SK-N-SH treated with all-trans-retinoic acid at 6 μM for 48 hours (cell line): ENCODE measurements around the gene SLC3A2.

Experiments used
- ATAC-seq: fragments of 200-7000 bp; cut with Tn5 transposase; 3 replicates; pipeline ENCODE4 v1.9.1; 2020; ENCODE audit warnings: mild to moderate bottlenecking, moderate library complexity
- ARNTL ChIP-seq: fragments of 450-650 bp; formaldehyde crosslinking; IDR thresholded peaks from 2 replicates; pipeline ENCODE4 v1.5.0; 2020; ENCODE audit warnings: low read depth, mild to moderate bottlenecking, moderate library complexity, borderline replicate concordance
- BACH2 ChIP-seq: fragments of 250-450 bp; sonication (Bioruptor Pico); IDR thresholded peaks from 2 replicates; pipeline ENCODE4 v1.9.0; 2021; ENCODE audit warnings: mild to moderate bottlenecking, borderline replicate concordance
- CREB5 ChIP-seq: fragments of 250-450 bp; sonication (Bioruptor Pico); IDR thresholded peaks from 2 replicates; pipeline ENCODE4 v1.5.1; 2020; ENCODE audit warnings: low read depth, mild to moderate bottlenecking, moderate library complexity
- CSDC2 ChIP-seq: fragments of 250-450 bp; sonication (Bioruptor Pico); IDR thresholded peaks from 2 replicates; pipeline ENCODE4 v1.5.0; 2020; ENCODE audit warnings: mild to moderate bottlenecking, moderate library complexity
- CSRNP3 ChIP-seq: fragments of 250-450 bp; sonication (Bioruptor Pico); IDR thresholded peaks from 2 replicates; pipeline ENCODE4 v1.5.1; 2021; ENCODE audit warnings: mild to moderate bottlenecking, moderate library complexity
- ESRRG ChIP-seq: fragments of 250-450 bp; sonication (Bioruptor Pico); IDR thresholded peaks from 2 replicates; pipeline ENCODE4 v1.6.1; 2021; ENCODE audit warnings: mild to moderate bottlenecking
- GLIS3 ChIP-seq: fragments of 250-450 bp; sonication (Bioruptor Pico); IDR thresholded peaks from 2 replicates; pipeline ENCODE4 v1.5.0; 2020; ENCODE audit warnings: mild to moderate bottlenecking, moderate library complexity
- ISL1 ChIP-seq: fragments of 250-450 bp; sonication (Bioruptor Pico); IDR thresholded peaks from 2 replicates; pipeline ENCODE4 v2.1.2; 2022; ENCODE audit warnings: mild to moderate bottlenecking, moderate library complexity
- OSR1 ChIP-seq: fragments of 250-450 bp; sonication (Bioruptor Pico); IDR thresholded peaks from 2 replicates; pipeline ENCODE4 v1.8.0; 2022; ENCODE audit warnings: moderate library complexity, mild to moderate bottlenecking, inconsistent platforms
- PATZ1 ChIP-seq: fragments of 250-450 bp; sonication (Bioruptor Pico); IDR thresholded peaks from 2 replicates; pipeline ENCODE4 v1.8.0; 2020; ENCODE audit warnings: mild to moderate bottlenecking, moderate library complexity, borderline replicate concordance
- POU6F1 ChIP-seq: fragments of 250-450 bp; sonication (Bioruptor Pico); IDR thresholded peaks from 2 replicates; pipeline ENCODE4 v1.8.0; 2021; ENCODE audit warnings: low read depth, mild to moderate bottlenecking, moderate library complexity, borderline replicate concordance
- PPARA ChIP-seq: fragments of 250-450 bp; sonication (Bioruptor Pico); IDR thresholded peaks from 2 replicates; pipeline ENCODE4 v1.5.0; 2020; ENCODE audit warnings: mild to moderate bottlenecking, borderline replicate concordance
- RARB ChIP-seq: fragments of 250-450 bp; sonication (Bioruptor Pico); IDR thresholded peaks from 2 replicates; pipeline ENCODE4 v1.8.0; 2021; ENCODE audit warnings: mild to moderate bottlenecking, moderate library complexity
- SNAI2 ChIP-seq: fragments of 250-450 bp; sonication (Bioruptor Pico); IDR thresholded peaks from 2 replicates; pipeline ENCODE4 v1.5.0; 2020; ENCODE audit warnings: mild to moderate bottlenecking, moderate library complexity
- TCF4 ChIP-seq: fragments of 250-450 bp; sonication (Bioruptor Pico); IDR thresholded peaks from 2 replicates; pipeline ENCODE4 v1.8.0; 2021; ENCODE audit warnings: mild to moderate bottlenecking, moderate library complexity, borderline replicate concordance
- TOX ChIP-seq: fragments of 250-450 bp; sonication (Bioruptor Pico); IDR thresholded peaks from 2 replicates; pipeline ENCODE4 v1.8.0; 2021; ENCODE audit warnings: mild to moderate bottlenecking, moderate library complexity, borderline replicate concordance
- TSHZ2 ChIP-seq: fragments of 250-450 bp; sonication (Bioruptor Pico); IDR thresholded peaks from 2 replicates; pipeline ENCODE4 v1.5.0; 2020; ENCODE audit warnings: mild to moderate bottlenecking, moderate library complexity
- ZC3H10 ChIP-seq: fragments of 250-450 bp; sonication (Bioruptor Pico); IDR thresholded peaks from 2 replicates; pipeline ENCODE4 v1.5.1; 2021; ENCODE audit warnings: mild to moderate bottlenecking, moderate library complexity
- ZFP3 ChIP-seq: fragments of 250-450 bp; sonication (Bioruptor Pico); IDR thresholded peaks from 2 replicates; pipeline ENCODE4 v1.5.0; 2020; ENCODE audit warnings: mild to moderate bottlenecking, moderate library complexity
- ZFP30 ChIP-seq: fragments of 450-650 bp; formaldehyde crosslinking; IDR thresholded peaks from 2 replicates; pipeline ENCODE4 v1.5.0; 2022; ENCODE audit warnings: mild to moderate bottlenecking, moderate library complexity
- ZNF70 ChIP-seq: fragments of 450-650 bp; formaldehyde crosslinking; IDR thresholded peaks from 2 replicates; pipeline ENCODE4 v1.5.0; 2020; ENCODE audit warnings: mild to moderate bottlenecking, moderate library complexity
- ZNF8 ChIP-seq: fragments of 450-650 bp; formaldehyde crosslinking; IDR thresholded peaks from 2 replicates; pipeline ENCODE4 v1.5.0; 2020; ENCODE audit warnings: mild to moderate bottlenecking, moderate library complexity

The SLC3A2 gene

GRCh38 chr11:62852523-62853188 lies 28.0 kb upstream of the SLC3A2 start:
- TF ChIP-seq BACH2 (no peak), PATZ1 (no peak), ESRRG (CRISPR knock-in tag) (no peak), CREB5 (CRISPR knock-in tag) (no peak), GLIS3 (CRISPR knock-in tag) (no peak), TOX (no peak), ISL1 (CRISPR knock-in tag) (no peak), CSDC2 (no peak), ZC3H10 (CRISPR knock-in tag) (no peak), POU6F1 (CRISPR knock-in tag) (no peak), OSR1 (CRISPR knock-in tag) (no peak), SNAI2 (CRISPR knock-in tag) (no peak), TSHZ2 (CRISPR knock-in tag) (no peak), ARNTL (CRISPR knock-in tag) (no peak), RARB (CRISPR knock-in tag) (no peak), ZNF8 (CRISPR knock-in tag) (no peak), PPARA (no peak), TCF4 (CRISPR knock-in tag) (no peak), CSRNP3 (no peak), ZFP30 (CRISPR knock-in tag) (no peak)
- TF ChIP-seq, all 23 proteins: peak for 0
- no peak for ATAC-seq

GRCh38 chr11:62853279-62853965 lies 27.3 kb upstream of the SLC3A2 start:
- TF ChIP-seq CREB5 (CRISPR knock-in tag) (no peak), ZC3H10 (CRISPR knock-in tag) (no peak), TCF4 (CRISPR knock-in tag) (no peak), GLIS3 (CRISPR knock-in tag) (no peak), ARNTL (CRISPR knock-in tag) (no peak), ZNF70 (no peak), ZFP3 (CRISPR knock-in tag) (no peak), TSHZ2 (CRISPR knock-in tag) (no peak), ZFP30 (CRISPR knock-in tag) (no peak), ESRRG (CRISPR knock-in tag) (no peak), BACH2 (no peak), ISL1 (CRISPR knock-in tag) (no peak)
- no peak for ATAC-seq
